ENCODE measurements around the gene LPAR5. TPM values are rescaled to one million over a fixed set of nuclear protein-coding genes. Genes with fewer than 3 reads are reported as not detected.

The LPAR5 gene
- total RNA-seq, 2 experiments from 2014 or later: 6.6 to 8.1 TPM

GRCh38 chr12:6643569-6644256, 8.0 kb upstream of the LPAR5 start:
- intact Hi-C loops (cut with micrococcal nuclease): no loop called here
- no peak overlapping the region for H3K4me3 Mint-ChIP-seq
- ChIA-PET POLR2A (interaction anchor here (0.9 to 3.3 kb wide), 3 partner anchors 9 to 223 kb away, joined by 3 to 15 read pairs (median 6); partner anchors contain the start of gene LPAR5), CTCF (interaction anchor here (0.6 to 2.0 kb wide), 7 partner anchors 8 to 41 kb away, joined by 3 to 8 read pairs (median 5); partner anchors contain the start of gene LPAR5)
- H3K27me3 Mint-ChIP-seq: no peaks in the 10 kb centered on the region
- no peak overlapping the region for H3K27ac Mint-ChIP-seq
- no peak for ATAC-seq
- H3K36me3 Mint-ChIP-seq (ENCODE audit: low read depth): peaks cover 19% of the 10 kb centered on the region
- no peak for DNase-seq
- peaks cover 10% of the 10 kb centered on the region for H3K4me1 Mint-ChIP-seq (ENCODE audit: low read depth)
- TF ChIP-seq, protein P1, sequence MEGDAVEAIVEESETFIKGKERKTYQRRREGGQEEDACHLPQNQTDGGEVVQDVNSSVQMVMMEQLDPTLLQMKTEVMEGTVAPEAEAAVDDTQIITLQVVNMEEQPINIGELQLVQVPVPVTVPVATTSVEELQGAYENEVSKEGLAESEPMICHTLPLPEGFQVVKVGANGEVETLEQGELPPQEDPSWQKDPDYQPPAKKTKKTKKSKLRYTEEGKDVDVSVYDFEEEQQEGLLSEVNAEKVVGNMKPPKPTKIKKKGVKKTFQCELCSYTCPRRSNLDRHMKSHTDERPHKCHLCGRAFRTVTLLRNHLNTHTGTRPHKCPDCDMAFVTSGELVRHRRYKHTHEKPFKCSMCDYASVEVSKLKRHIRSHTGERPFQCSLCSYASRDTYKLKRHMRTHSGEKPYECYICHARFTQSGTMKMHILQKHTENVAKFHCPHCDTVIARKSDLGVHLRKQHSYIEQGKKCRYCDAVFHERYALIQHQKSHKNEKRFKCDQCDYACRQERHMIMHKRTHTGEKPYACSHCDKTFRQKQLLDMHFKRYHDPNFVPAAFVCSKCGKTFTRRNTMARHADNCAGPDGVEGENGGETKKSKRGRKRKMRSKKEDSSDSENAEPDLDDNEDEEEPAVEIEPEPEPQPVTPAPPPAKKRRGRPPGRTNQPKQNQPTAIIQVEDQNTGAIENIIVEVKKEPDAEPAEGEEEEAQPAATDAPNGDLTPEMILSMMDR (IDR thresholded peaks at IDR 0.05): no peak
- peaks cover 10% of the 10 kb centered on the region for H3K9me3 Mint-ChIP-seq

GRCh38 chr12:6641131-6641530, 5.4 kb upstream of the LPAR5 start:
- intact Hi-C loops (cut with micrococcal nuclease): no loop called here
- no peaks in the 10 kb centered on the region for H3K27me3 Mint-ChIP-seq
- peaks cover 10% of the 10 kb centered on the region for H3K9me3 Mint-ChIP-seq
- peaks cover 6% of the 10 kb centered on the region for H3K4me1 Mint-ChIP-seq (ENCODE audit: low read depth)
- H3K4me3 Mint-ChIP-seq: no peak overlapping the region
- CTCF ChIA-PET: interaction anchor here (2.6 kb wide), 1 partner anchor 20 kb away, joined by 8 read pairs; no protein-coding TSS in a partner anchor
- DNase-seq: no peak
- POLR2A ChIA-PET: no interaction called here
- H3K36me3 Mint-ChIP-seq (ENCODE audit: low read depth): peaks cover 14% of the 10 kb centered on the region
- no peak for ATAC-seq
- H3K27ac Mint-ChIP-seq: no peak overlapping the region
- TF ChIP-seq, protein P1 (IDR thresholded peaks at IDR 0.05): no peak

- DNase-seq (no peak), ATAC-seq (no peak)
- TF ChIP-seq, protein P1 (IDR thresholded peaks at IDR 0.05): no peak
- no peak overlapping the region for H3K27ac Mint-ChIP-seq
- intact Hi-C loops (cut with micrococcal nuclease): no loop called here
- H3K4me3 Mint-ChIP-seq: no peak overlapping the region
- peaks cover 10% of the 10 kb centered on the region for H3K9me3 Mint-ChIP-seq
- peaks cover 14% of the 10 kb centered on the region for H3K36me3 Mint-ChIP-seq (ENCODE audit: low read depth)
- no peaks in the 10 kb centered on the region for H3K27me3 Mint-ChIP-seq
- CTCF ChIA-PET: interaction anchor here (2.6 kb wide), 1 partner anchor 20 kb away, joined by 8 read pairs; no protein-coding TSS in a partner anchor
- POLR2A ChIA-PET: interaction anchor here (1.6 kb wide), 1 partner anchor 10 kb away, joined by 8 read pairs; no protein-coding TSS in a partner anchor
- peaks cover 12% of the 10 kb centered on the region for H3K4me1 Mint-ChIP-seq (ENCODE audit: low read depth)
These were observed 4.7 kb upstream of the LPAR5 start for GRCh38 chr12:6640497-6640896.

GRCh38 chr12:6639151-6639801, 3.5 kb upstream of the LPAR5 start:
- ChIA-PET CTCF (interaction anchor here (1.2 to 1.3 kb wide), 2 partner anchors 19 kb away, joined by 3 to 6 read pairs; no protein-coding TSS in a partner anchor), POLR2A (interaction anchor here (1.6 kb wide), 1 partner anchor 9 kb away, joined by 8 read pairs; no protein-coding TSS in a partner anchor)
- Mint-ChIP-seq H3K27me3 (no peaks in the 10 kb centered on the region), H3K4me1 (ENCODE audit: low read depth) (peaks cover 22% of the 10 kb centered on the region), H3K36me3 (ENCODE audit: low read depth) (peaks cover 9% of the 10 kb centered on the region), H3K9me3 (peaks cover 7% of the 10 kb centered on the region), H3K27ac (no peak overlapping the region), H3K4me3 (no peak overlapping the region)
- DNase-seq (no peak), ATAC-seq (no peak)
- TF ChIP-seq, protein P1 (IDR thresholded peaks at IDR 0.05): no peak
- intact Hi-C loops (cut with micrococcal nuclease): no loop called here

- DNase-seq: no peak
- H3K27ac Mint-ChIP-seq: no peak overlapping the region
- H3K4me1 Mint-ChIP-seq (ENCODE audit: low read depth): peaks cover 26% of the 10 kb centered on the region
- ChIA-PET CTCF (no interaction called here), POLR2A (no interaction called here)
- TF ChIP-seq, protein P1 (IDR thresholded peaks at IDR 0.05): no peak
- H3K9me3 Mint-ChIP-seq: peaks cover 2% of the 10 kb centered on the region
- no peak overlapping the region for H3K4me3 Mint-ChIP-seq
- H3K36me3 Mint-ChIP-seq (ENCODE audit: low read depth): peaks cover 2% of the 10 kb centered on the region
- ATAC-seq: no peak
- intact Hi-C loops (cut with micrococcal nuclease): no loop called here
- no peaks in the 10 kb centered on the region for H3K27me3 Mint-ChIP-seq
These were observed 2.5 kb upstream of the LPAR5 start for GRCh38 chr12:6638305-6638704.
